ENCODE results near the gene PRSS8.
A peak's percentile ranks its signal among the peaks of the same experiment; 100 is the strongest.
"Not testable (repeated sequence)": the region's sequence is repeated elsewhere in the genome, so short reads cannot be mapped to it uniquely, and the experiment has no call there.

The PRSS8 gene

DNA sequence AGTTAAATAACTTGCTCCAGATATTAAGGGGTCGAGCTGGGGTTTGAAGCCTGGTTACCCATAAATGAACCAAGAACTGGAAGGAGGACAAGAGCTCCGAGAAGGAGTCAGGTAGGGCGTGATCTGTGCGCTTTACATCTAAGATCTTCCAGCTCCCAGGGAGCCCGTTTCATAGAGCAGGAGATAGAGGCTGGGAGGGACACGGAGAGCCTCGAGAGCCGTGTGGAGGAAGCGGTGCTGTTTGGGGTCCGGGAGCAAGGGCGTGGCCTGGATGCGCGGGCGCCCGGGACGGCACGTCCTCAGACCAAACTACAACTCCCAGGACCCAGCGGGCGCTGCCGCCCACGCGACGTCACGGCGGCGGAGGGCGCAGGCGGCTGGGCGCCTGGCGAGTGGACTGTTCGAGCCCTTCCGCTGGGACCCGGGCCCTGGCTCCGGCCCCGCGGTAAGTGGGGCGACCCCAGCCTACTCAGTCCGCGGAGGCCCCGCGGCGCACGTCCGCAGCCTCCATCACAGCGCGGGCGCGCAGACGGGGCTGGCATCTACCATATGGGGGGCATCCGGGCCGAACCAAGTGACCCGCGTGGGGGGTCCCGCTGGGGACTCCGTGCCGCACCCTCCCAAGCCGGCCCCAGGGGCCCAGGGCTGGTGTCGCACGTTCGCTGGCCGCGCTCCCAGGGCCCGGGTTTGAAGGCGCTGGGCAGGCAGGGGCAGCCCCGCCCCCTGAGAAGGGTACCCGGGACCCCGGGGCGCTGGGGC, 27.3 kb downstream of the PRSS8 start, which contains the start of gene BCKDK:
BCKDK (plus strand) TSS at position 352 of the 759 bp plus-strand sequence. CDS start 838 bp downstream, outside the sequence.
- no peak for DNase-seq (ENCODE audit: low read depth, low spot score)
- POLR2A ChIA-PET = interaction anchor here (2.3 kb wide), 1 partner anchor 9 kb away, joined by 9 read pairs; the partner anchor contains the start of gene KAT8
- CTCF ChIA-PET = interaction anchor here (2.3 kb wide), 1 partner anchor 11 kb away, joined by 18 read pairs; the partner anchor contains the start of gene VKORC1

DNA sequence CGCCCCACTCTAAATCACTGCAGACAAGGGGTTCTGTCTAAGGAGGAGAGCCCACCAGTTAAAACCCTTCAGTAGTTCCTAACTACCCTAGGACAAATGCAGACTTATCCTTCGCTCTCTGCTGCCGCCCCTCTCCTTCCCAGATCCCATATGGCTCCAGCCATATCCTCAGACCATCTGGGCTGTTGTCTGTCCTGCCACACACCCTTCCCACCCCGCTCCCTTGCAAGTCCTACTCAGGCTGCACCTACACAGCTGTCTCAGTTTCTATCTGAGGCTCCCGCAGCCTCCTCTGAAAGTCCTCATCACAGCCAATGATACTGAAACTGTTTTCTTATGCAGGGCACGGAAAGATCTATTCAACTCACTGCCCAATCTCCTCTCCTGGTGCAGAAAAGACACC, 28.1 kb downstream of the PRSS8 start:
- TF ChIP-seq, protein P1, sequence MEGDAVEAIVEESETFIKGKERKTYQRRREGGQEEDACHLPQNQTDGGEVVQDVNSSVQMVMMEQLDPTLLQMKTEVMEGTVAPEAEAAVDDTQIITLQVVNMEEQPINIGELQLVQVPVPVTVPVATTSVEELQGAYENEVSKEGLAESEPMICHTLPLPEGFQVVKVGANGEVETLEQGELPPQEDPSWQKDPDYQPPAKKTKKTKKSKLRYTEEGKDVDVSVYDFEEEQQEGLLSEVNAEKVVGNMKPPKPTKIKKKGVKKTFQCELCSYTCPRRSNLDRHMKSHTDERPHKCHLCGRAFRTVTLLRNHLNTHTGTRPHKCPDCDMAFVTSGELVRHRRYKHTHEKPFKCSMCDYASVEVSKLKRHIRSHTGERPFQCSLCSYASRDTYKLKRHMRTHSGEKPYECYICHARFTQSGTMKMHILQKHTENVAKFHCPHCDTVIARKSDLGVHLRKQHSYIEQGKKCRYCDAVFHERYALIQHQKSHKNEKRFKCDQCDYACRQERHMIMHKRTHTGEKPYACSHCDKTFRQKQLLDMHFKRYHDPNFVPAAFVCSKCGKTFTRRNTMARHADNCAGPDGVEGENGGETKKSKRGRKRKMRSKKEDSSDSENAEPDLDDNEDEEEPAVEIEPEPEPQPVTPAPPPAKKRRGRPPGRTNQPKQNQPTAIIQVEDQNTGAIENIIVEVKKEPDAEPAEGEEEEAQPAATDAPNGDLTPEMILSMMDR (IDR thresholded peaks at IDR 0.05; ENCODE audit: insufficient read depth, low read length, missing control alignments) = no peak
- no peak for DNase-seq (ENCODE audit: low read depth, low spot score)
- peak overlapping the region; percentile 77; the same call in 1 of the 2 replicates for H3K4me3 ChIP-seq (ENCODE audit: low read depth, low read length)
- ChIA-PET POLR2A (interaction anchor here (2.3 kb wide), 1 partner anchor 10 kb away, joined by 9 read pairs; the partner anchor contains the start of gene KAT8), CTCF (interaction anchor here (2.3 kb wide), 1 partner anchor 10 kb away, joined by 18 read pairs; the partner anchor contains the start of gene VKORC1)

More for the DNA sequence above, 27.3 kb downstream of the PRSS8 start, which contains the start of gene BCKDK:
- H3K4me3 ChIP-seq (ENCODE audit: low read depth, low read length) = peak within 1 kb of the TSS; percentile 77
- TF ChIP-seq, protein P1 (IDR thresholded peaks at IDR 0.05; ENCODE audit: insufficient read depth, low read length, missing control alignments) = no peak

DNA sequence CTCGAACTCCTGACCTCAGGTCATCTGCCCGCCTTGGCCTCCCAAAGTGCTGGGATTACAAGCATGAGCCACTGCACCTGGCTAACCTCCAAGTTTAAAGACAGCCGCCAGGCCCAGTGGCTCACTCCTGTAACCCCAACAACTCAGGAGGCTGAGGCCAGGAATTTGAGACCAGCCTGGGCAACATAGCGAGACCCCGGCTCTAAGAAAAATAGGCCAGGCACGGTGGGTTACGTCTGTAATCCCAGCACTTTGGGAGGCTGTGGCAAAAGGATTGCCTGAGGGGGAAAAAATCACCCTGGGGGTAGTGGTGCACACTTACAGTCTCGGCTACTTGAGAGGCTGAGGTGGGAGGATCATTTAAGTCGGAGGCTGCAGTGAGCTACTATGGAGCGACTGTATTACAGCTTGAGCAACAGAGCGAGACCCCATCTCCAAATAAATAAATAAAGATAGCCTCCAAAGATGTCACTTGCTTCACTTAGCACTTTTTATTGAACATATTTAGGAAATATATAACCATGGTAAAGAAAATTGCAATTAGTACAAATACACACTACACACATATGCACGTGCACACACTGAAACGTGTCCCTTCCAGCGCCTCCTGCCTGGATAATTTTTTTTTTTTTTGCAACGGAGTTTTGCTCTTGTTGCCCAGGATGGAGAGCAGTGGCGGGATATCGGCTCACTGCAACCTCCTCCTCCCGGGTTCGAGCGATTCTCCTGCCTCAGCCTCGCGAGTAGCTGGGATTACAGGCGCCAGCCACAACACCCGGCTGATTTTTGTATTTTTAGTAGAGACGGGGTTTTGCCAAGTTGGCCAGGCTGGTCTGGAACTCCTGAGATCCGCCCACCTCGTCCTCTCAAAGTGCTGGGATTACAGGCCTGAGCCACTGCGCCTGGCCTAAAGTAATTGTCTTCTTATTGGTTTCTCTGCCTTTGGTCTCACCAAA, 28.7 kb downstream of the PRSS8 start:
- ChIA-PET POLR2A (no interaction called here), CTCF (interaction anchor here (2.3 kb wide), 1 partner anchor 10 kb away, joined by 18 read pairs; the partner anchor contains the start of gene VKORC1)
- H3K4me3 ChIP-seq (ENCODE audit: low read depth, low read length) = no peak overlapping the region
- DNase-seq (ENCODE audit: low read depth, low spot score) = no peak
- TF ChIP-seq, protein P1 (IDR thresholded peaks at IDR 0.05; ENCODE audit: insufficient read depth, low read length, missing control alignments) = no peak

DNA sequence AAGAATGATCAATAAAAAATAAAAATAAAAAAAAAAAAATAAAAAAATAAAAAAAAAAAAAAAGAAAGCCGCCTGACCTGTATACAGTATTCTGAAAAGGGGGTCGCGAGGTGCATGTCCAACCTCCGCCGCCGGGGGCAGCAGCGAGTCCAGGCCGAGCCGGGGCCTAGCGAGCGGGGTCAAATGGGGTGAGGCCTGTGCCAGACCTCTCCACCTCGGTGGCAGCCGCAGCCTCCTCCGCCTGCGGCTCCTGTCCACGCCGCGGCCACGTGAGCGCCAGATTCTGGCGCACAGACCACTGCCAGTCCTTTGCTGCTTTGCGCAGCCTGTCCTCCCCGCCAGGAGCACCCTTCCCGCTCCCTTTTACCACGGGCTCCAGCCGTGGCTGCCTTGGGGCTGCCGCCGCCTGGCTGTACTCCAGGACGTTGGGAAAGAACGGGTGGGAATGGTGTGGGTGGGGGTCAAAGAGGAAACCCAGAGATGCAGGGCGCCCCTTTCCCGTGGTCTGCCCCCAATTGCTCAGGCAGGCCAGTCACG, 29.8 kb downstream of the PRSS8 start:
- POLR2A ChIA-PET = no interaction called here
- TF ChIP-seq, protein P1 (IDR thresholded peaks at IDR 0.05; ENCODE audit: insufficient read depth, low read length, missing control alignments) = peak; percentile 88
- H3K4me3 ChIP-seq (ENCODE audit: low read depth, low read length) = no peak overlapping the region
- no peak for DNase-seq (ENCODE audit: low read depth, low spot score)
- CTCF ChIA-PET = no interaction called here

DNA sequence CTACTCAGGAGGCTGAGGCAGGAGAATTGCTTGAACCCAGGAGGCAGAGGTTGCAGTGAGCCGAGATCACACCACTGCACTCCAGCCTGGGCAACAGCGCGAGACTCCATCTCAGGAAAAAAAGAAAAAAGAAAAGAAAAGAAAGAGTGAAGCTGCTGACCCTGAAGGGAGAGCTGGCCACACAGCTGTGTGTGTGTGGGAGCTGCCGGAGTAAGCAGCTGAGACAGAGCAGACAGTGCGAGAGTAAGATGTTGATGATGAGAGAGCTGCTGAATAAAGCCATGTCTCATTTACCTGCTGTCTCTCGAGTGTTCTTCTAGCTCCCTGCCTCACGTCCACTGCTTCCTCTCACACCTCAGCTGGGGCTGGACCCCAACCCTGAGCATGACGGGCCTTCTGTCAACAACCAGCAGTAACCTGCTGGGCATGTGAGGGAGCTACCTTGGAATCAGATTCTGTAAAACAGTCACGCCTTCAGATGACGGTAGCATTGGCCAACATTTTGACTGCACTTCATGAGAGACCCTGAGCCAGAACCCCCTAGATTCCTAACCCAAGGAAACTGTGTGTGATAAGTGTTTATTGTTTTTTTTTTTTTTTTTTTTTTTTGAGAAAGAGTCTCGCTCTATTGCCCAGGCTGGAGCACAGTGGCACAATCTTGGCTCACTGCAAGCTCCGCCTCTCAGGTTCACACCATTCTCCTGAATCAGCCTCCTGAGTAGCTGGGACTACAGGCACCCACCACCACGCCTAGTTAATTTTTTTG, 34.5 kb downstream of the PRSS8 start:
- not testable (repeated sequence) for DNase-seq (ENCODE audit: low read depth, low spot score)
- CTCF ChIA-PET = interaction anchor here (1.6 to 14.7 kb wide), 4 partner anchors 12 to 147 kb away, joined by 3 to 141 read pairs (median 12); partner anchors contain the start of genes HSD3B7 and PRSS53
- POLR2A ChIA-PET = interaction anchor here (1.1 to 2.7 kb wide), 3 partner anchors 14 to 79 kb away, joined by 4 to 6 read pairs (median 6); partner anchors contain the start of genes FUS and KAT8

More for the DNA sequence above, 34.5 kb downstream of the PRSS8 start:
- H3K4me3 ChIP-seq (ENCODE audit: low read depth, low read length) = not testable (repeated sequence)

Data from AG04449 (cell line).